ENCODE measurements around the gene PRR14.

- TF ChIP-seq CTCF (IDR thresholded peaks at IDR 0.05) (no peak), POLR2A (IDR thresholded peaks at IDR 0.05) (no peak)
These were observed 27.1 kb upstream of the PRR14 start for GRCh38 chr16:30623536-30624283.
